Stimulated activated CD4-positive, alpha-beta T cell treated with anti-CD3 and anti-CD28 coated beads, Interleukin-12 subunit alpha, Interleukin-12 subunit beta, amount 100 ng/mL, for 24 hours (primary cell): Measurements from ENCODE around the gene PRDM12.

Experiments
- DNase-seq, 2 experiments: peaks; one replicate each; pipeline ENCODE4 v3.0.0-alpha.2; 2020; ENCODE audit warnings: low read depth in 2 of 2

PRDM12 gene

GRCh38 chr9:130664251-130665028, at the start of gene PRDM12:
TSS of gene PRDM12 (plus strand) at chr9:130664594. CDS start at chr9:130664654, 60 bp downstream.
- no peak for DNase-seq

DNA sequence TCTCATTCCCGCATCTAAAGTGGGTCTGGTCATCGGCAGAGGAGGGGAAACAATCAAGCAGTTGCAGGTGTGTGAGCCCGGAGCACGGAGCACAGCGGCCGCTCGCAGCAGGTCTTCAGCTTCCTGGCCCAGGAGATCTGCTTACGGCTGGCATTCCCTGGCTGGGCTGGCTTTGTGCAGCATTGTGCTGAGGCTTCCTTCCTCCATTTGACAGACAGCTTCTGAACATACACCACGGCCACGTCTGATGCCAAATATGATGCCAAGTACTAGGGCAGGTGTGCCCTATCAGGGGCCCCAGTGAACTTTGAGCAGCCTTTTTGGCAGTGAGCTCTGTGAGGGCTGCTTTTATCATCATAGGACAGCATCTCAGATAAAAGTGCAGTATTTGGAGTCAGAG, 47.9 kb upstream of the PRDM12 start:
- no peak for DNase-seq

DNA sequence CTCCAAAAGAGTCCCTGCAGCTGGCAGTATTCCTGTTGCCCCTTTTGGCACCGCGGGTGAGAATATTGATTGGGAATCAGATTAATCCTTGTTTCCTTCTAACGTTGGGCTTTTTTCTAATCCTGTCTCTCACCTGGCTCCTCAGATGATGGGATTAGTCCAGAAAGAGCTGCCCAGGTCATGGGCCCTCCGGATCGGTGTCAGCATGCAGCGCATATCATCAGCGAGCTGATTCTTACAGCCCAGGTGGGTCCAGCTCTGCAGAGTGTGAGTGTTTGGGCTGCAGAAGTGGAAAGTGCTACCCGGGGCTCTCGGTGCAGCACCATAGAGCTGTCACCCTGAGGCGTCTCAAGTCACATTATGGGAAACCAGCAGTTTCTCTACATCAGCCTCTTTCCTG, 40.9 kb upstream of the PRDM12 start:
- no peak for DNase-seq

DNA sequence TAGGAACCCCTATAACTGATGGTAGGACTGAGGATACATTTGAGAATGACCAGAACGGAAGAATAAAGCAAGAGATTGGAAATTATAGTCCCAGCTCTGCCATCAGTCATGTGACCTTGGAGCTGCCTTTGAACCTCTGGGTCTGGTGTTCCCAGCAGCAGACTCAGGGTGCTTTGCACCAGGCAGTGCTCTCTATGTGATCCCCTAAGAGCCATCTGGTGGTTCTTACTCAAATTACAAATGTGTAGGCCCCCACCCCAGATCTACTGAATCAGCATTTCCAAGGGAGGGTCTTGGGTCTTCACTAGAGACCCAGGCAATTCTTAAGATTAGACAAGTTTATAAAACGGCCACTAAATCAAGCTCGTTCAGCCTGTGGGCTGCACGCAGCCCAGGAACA, 40.2 kb upstream of the PRDM12 start:
- DNase-seq, result no peak

DNA sequence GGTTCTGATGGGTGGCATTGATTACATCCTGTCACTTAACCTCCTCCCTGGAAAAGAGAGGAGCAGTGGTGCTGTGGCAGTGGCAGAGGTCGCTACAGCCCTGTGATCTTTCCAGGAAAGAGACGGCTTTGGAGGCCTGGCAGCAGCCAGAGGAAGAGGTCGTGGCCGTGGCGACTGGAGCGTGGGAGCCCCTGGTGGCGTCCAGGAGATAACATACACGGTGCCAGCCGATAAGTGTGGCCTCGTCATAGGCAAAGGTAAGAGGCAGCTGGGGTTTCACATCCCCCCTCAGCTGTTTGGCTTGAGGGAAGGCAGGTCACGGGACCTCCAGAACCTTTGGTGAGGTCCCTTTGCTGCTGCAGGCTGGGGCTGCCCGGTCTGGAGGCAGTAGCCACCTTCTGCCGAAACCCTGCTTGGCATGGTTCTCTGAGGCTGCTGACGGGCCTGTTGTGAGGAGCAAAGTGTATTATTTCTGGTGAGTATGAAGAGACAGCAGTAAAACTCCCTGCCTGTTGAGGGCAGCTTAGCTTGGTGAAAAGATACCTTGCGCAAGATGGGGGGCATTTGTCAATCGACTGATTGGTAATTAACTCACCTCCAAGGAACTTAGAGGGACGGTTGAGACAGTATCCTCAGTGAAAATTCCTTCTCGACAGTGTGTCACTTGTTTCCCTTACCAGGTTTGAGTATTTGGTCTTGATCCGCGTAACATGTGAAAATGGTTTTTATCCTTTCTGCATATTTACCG, 38.0 kb upstream of the PRDM12 start:
- DNase-seq, result no peak

GRCh38 chr9:130627051-130627450, 37.3 kb upstream of the PRDM12 start:
- DNase-seq, result no peak

DNA sequence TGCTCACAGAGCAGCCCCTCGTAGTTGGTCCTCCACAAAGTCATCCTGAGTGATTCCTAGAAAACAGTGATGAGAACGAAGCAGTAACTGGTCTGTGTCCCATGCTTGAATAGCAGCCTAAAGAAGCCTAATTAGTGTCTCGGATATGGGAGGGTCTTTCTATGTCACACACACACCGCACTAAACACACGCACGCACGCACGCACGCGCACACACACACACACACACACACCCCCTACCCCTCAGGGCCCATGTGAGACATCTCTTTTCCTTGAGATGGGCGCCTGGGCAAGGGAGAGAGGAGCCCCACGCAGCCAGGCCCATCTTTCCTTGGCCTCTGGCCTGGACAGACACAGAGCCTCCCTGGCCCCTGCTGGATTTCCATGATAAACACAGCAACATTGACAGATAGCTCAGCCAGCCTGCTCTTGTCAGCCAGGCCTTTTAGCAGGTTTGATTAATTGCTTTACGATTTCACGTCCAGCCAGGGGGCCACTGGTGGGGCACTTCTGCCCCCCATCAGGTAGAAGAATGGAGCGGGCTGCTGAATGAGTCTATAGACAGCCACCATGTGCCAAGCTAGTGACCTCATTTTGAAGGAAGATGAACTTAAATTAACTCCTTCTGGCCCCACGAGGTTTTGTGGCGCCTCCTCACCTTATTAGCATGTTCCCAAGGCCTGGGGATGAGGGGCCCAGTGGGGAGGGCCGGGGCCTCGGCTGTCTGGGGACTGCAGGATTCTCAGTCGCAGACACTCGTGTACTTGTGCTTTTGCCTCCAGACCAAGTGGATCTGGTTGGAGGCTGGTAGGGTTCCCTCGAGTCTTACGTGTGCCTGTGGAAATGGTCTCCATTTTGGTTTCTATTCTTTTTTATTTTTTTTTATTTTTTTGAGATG, 36.2 kb upstream of the PRDM12 start:
- DNase-seq, result no peak

- DNase-seq, result no peak
Observed at GRCh38 chr9:130629443-130630070, 34.8 kb upstream of the PRDM12 start.

- DNase-seq, result no peak
Observed at GRCh38 chr9:130630071-130630450, 34.3 kb upstream of the PRDM12 start.

DNA sequence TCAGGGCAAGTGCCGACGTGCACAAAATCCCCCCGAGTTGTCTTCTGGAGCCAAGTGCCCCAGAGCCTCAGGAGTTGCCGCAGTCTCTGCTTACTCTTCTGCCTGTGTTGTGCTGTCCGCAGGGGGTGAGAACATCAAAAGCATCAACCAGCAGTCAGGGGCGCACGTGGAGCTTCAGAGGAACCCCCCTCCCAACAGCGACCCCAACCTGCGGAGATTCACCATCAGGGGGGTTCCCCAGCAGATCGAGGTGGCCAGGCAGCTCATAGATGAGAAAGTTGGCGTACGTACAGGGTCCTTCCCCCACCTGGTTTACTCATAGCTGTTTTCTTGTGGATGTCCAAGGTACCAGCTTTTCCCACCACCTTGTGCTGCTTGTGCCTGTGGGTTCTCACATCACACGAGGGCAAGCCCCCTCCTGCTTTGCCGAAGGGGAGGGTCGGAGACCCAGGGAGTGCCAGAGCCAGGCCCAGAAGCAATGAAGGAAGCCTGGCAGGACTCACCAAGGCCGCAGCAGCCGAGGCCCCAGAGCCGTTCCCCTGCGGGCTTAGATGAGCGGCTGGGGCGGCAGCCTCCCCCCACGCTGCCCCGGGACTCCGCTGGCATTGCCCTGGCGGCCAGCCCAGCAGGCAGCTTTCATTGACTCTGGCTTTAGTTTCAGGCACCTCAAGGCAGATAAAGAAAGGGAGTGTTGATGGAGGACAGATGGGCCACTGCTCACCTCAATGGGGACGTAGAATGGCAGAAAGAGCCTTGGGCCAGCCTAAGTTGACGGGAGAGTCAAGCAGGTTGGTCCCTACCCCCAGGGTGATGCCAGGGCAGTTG, 33.7 kb upstream of the PRDM12 start:
- no peak for DNase-seq

DNA sequence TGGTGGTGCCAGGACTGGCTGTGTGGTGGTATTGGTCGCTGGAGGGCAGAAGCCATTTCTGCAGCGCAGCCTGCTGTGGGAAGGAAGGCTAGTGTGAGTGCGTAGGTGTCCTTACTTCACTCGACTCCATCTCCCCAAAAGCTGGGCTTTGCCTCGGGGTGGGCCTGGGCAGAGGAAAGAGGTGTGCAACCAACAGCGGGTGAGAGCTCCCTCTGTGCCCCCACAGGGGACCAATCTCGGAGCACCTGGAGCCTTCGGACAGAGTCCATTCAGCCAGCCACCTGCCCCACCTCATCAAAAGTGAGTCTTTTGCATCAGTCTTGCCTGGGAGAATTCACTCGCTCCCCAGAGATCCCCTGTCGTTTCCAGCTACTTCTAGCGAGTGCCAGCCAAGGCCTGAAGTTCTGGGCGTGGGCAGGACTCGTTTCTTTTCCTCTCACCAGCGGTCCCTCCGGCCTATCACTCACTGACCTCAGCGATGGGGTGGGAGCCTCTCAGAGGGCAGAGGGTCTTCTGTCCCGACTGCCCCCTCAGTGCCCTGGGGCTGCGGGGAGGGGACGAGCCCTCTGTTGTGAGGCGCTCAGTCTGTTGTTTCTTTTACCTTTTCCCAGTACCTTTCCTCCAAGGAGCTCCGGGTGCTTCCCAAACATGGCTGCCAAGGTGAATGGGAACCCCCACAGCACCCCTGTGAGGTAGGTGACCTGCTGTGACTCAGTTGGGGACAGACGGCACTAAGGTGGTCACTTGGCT, 32.9 kb upstream of the PRDM12 start:
- DNase-seq, result no peak

- DNase-seq, result no peak
Observed at GRCh38 chr9:130632081-130632710, 32.2 kb upstream of the PRDM12 start.

GRCh38 chr9:130632841-130633240, 31.6 kb upstream of the PRDM12 start:
- DNase-seq, result no peak

GRCh38 chr9:130633336-130634190, 30.8 kb upstream of the PRDM12 start:
- no peak for DNase-seq

DNA sequence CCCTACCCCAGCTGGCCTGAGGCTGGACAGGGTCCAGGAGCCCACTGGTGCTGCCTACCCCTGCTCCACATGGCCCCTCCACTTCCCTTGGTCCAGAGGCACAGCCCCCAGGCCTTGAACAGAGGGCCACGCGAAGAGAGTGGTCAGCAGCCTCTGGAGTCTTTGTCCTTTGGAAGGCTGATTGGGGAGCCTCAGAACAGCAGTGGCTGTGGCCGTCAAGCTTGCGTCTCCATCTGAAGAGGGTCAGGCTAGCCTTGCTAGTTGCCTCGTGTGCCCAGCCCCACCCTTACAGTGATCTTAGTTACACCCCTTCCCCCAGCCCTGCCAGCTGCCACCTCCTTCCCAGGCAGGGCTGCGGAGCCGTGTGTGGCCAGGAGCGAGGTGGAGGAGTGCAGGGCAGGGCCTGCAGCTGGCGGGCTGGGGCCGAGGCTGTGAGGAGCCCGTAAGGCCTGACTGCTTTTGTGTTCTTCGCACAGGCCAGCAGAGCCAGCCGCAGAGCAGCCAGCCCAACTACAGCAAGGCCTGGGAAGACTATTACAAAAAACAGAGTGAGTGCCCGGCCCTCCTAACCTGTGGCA, 30.1 kb upstream of the PRDM12 start:
- no peak for DNase-seq

GRCh38 chr9:130634801-130635200, 29.6 kb upstream of the PRDM12 start:
- DNase-seq, result no peak

GRCh38 chr9:130635306-130635705, 29.1 kb upstream of the PRDM12 start:
- no peak for DNase-seq
